Stimulated activated CD8-positive, alpha-beta memory T cell treated with anti-CD3 and anti-CD28 coated beads, Interleukin-7, amount 100 ng/mL, for 24 hours (primary cell): ENCODE measurements around the gene RAC3.

Source experiments
- DNase-seq: peaks from one replicate; pipeline ENCODE4 v3.0.0-alpha.2; 2020; ENCODE audit warnings: low read depth

RAC3 gene

GRCh38 chr17:81999587-81999975 is 31.9 kb upstream of the RAC3 start:
- no peak for DNase-seq

GRCh38 chr17:81999976-82000802 is 31.3 kb upstream of the RAC3 start:
- no peak for DNase-seq

GRCh38 chr17:82000803-82001570 is 30.5 kb upstream of the RAC3 start:
- DNase-seq = no peak

- DNase-seq = no peak
Measured at GRCh38 chr17:82001571-82002056, 29.9 kb upstream of the RAC3 start.

- DNase-seq = no peak
Measured at GRCh38 chr17:82003411-82004381, 27.8 kb upstream of the RAC3 start.

- DNase-seq = no peak
Measured at GRCh38 chr17:82004517-82005455, 26.7 kb upstream of the RAC3 start.

- no peak for DNase-seq
Measured at GRCh38 chr17:82005701-82006348, 25.7 kb upstream of the RAC3 start.

GRCh38 chr17:82006468-82007227 is 24.8 kb upstream of the RAC3 start:
- DNase-seq = no peak

- no peak for DNase-seq
Measured at GRCh38 chr17:82007228-82007494, 24.3 kb upstream of the RAC3 start.

GRCh38 chr17:82007495-82008257 is 23.8 kb upstream of the RAC3 start:
- DNase-seq = no peak

GRCh38 chr17:82008258-82008940 is 23.1 kb upstream of the RAC3 start:
- no peak for DNase-seq

GRCh38 chr17:82008941-82009405 is 22.5 kb upstream of the RAC3 start:
- DNase-seq = no peak

GRCh38 chr17:82009413-82009812 is 22.1 kb upstream of the RAC3 start:
- DNase-seq = no peak

GRCh38 chr17:82010575-82011525 is 20.6 kb upstream of the RAC3 start:
- no peak for DNase-seq

- no peak for DNase-seq
Measured at GRCh38 chr17:82011617-82012187, 19.8 kb upstream of the RAC3 start.

GRCh38 chr17:82012261-82012639 is 19.2 kb upstream of the RAC3 start:
- DNase-seq = no peak
